ENCODE results near the gene E2F6. TPM values are rescaled to one million over a fixed set of nuclear protein-coding genes. Genes with fewer than 3 reads are reported as not detected.
"Not testable (repeated sequence)": the region's sequence is repeated elsewhere in the genome, so short reads cannot be mapped to it uniquely, and the experiment has no call there.

The E2F6 gene
- total and polyA plus RNA-seq, 2 donors: 8.3 to 11.0 TPM

DNA sequence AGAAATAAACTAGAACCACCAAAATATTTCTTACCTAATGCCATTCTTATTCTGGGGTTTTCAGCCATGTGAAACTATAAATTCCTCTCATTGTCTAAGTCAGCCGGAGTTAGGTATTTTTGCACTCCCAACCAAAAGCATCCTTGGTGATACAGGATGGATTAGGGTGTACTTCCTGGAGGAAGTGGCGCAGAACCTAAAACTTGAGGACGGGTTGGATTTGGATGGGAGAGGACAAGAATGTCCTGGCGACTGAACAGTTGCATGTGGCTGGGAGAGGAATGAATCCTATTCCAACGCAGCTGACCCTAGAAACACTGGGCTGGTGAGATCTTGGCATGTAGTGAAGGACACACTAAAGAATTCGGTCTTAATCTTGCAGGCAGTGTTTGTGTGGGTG is 58.5 kb downstream of the E2F6 start:
- H3K4me1 ChIP-seq (ENCODE audit: control insufficient read depth in 2 of 2, insufficient read depth in 2 of 2, low read length in 2 of 2): no peaks in the 10 kb centered on the region
- no peak overlapping the region for H3K27ac ChIP-seq (ENCODE audit: low read depth in 1 of 2, low read length in 1 of 2)
- 80% methylated on average over 6 of the region's 6 CpGs for WGBS
- H3K36me3 ChIP-seq (ENCODE audit: control insufficient read depth in 2 of 2, insufficient read depth in 2 of 2, low read length in 1 of 2): no peaks in the 10 kb centered on the region
- no peak overlapping the region for H3K4me3 ChIP-seq (ENCODE audit: low read length in 2 of 2)
- DNase-seq (ENCODE audit: low read depth in 6 of 9, low spot score in 9 of 9): no peak
- no peaks in the 10 kb centered on the region for H3K9me3 ChIP-seq (ENCODE audit: control insufficient read depth in 2 of 2, insufficient read depth in 1 of 2, low read length in 1 of 2)
- H3K27me3 ChIP-seq (ENCODE audit: control insufficient read depth in 2 of 2, insufficient read depth in 1 of 2, low read length in 1 of 2): no peaks in the 10 kb centered on the region

- Histone ChIP-seq H3K27ac (ENCODE audit: low read depth in 1 of 2, low read length in 1 of 2) (no peak overlapping the region), H3K9me3 (ENCODE audit: control insufficient read depth in 2 of 2, insufficient read depth in 1 of 2, low read length in 1 of 2) (no peaks in the 10 kb centered on the region), H3K4me1 (ENCODE audit: control insufficient read depth in 2 of 2, insufficient read depth in 2 of 2, low read length in 2 of 2) (no peaks in the 10 kb centered on the region), H3K36me3 (ENCODE audit: control insufficient read depth in 2 of 2, insufficient read depth in 2 of 2, low read length in 1 of 2) (no peaks in the 10 kb centered on the region), H3K27me3 (ENCODE audit: control insufficient read depth in 2 of 2, insufficient read depth in 1 of 2, low read length in 1 of 2) (no peaks in the 10 kb centered on the region), H3K4me3 (ENCODE audit: low read length in 2 of 2) (no peak overlapping the region)
- no peak for DNase-seq (ENCODE audit: low read depth in 6 of 9, low spot score in 9 of 9)
- WGBS: 92% methylated on average over 3 of the region's 3 CpGs
Measured at GRCh38 chr2:11406958-11407381, 59.0 kb downstream of the E2F6 start.

DNA sequence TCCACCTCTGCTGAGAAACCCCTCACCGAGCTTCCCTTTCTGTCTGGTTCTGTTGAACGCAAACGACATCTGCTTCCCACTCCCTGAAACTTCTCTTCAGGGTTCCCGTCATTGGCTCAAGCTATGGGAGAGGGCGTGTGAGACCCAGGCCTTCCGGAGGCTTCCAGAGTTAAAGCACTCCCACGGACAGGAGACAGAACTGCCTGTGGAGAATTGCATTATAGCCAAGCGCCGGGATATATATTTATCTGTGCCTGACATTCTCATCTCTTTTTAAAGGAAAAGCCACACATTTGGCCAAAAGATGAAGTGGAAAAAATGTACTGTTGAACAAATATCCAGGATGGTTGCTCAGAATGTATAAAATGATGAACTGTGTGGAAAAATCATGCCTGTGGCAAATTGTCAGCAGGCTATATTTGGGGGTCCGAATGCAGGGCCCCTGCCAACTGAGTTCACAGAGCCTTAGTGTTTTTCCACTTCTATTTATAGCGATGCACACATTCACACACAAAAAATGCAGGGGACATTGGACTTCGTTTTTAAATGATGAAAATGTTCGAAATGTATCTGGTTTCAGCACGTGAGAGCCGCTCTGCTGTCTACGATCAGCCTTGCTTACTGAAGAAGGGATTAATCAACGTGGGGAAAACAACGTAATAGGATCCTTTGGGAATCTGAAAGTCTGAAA is 59.5 kb downstream of the E2F6 start:
- H3K4me3 ChIP-seq (ENCODE audit: low read length in 2 of 2): no peak overlapping the region
- H3K27me3 ChIP-seq (ENCODE audit: control insufficient read depth in 2 of 2, insufficient read depth in 1 of 2, low read length in 1 of 2): no peaks in the 10 kb centered on the region
- no peaks in the 10 kb centered on the region for H3K9me3 ChIP-seq (ENCODE audit: control insufficient read depth in 2 of 2, insufficient read depth in 1 of 2, low read length in 1 of 2)
- H3K36me3 ChIP-seq (ENCODE audit: control insufficient read depth in 2 of 2, insufficient read depth in 2 of 2, low read length in 1 of 2): no peaks in the 10 kb centered on the region
- no peak overlapping the region for H3K27ac ChIP-seq (ENCODE audit: low read depth in 1 of 2, low read length in 1 of 2)
- 91% methylated on average over 18 of the region's 18 CpGs for WGBS
- H3K4me1 ChIP-seq (ENCODE audit: control insufficient read depth in 2 of 2, insufficient read depth in 2 of 2, low read length in 2 of 2): no peaks in the 10 kb centered on the region
- DNase-seq (ENCODE audit: low read depth in 6 of 9, low spot score in 9 of 9): no peak

DNA sequence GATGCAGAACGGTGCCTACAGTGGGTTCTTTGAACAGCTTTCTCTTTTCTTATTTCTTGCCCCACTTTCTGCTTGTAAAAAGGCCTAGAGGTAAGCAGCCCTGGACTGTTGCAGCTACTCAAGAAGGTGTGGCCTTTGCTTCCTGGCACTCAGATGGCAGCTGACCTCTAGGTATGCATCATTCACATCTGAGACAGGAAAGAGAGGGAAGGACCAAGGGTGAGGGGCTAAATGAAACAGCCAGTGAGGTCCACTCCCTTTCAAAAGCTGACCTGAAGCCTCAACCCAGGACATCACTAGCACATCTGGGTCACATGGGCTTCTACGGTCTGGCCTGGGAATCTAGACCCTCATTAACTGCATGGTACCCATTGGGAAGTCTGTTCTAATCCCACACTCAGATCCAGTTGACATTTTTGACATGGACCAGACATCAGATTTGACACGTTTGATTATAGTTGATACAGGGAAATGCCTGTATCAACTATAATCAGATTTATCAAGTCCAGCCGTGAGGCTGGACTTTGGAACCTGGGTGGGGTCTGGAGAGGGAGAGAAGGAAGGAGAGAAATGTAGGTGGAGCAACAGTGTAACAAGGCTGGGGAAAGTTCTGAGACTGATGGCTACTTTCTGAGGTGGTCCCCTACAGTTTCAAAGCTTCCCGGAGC is 60.2 kb downstream of the E2F6 start:
- Histone ChIP-seq H3K27ac (ENCODE audit: low read depth in 1 of 2, low read length in 1 of 2) (no peak overlapping the region), H3K4me3 (ENCODE audit: low read length in 2 of 2) (no peak overlapping the region), H3K27me3 (ENCODE audit: control insufficient read depth in 2 of 2, insufficient read depth in 1 of 2, low read length in 1 of 2) (no peaks in the 10 kb centered on the region), H3K9me3 (ENCODE audit: control insufficient read depth in 2 of 2, insufficient read depth in 1 of 2, low read length in 1 of 2) (no peaks in the 10 kb centered on the region), H3K4me1 (ENCODE audit: control insufficient read depth in 2 of 2, insufficient read depth in 2 of 2, low read length in 2 of 2) (no peaks in the 10 kb centered on the region), H3K36me3 (ENCODE audit: control insufficient read depth in 2 of 2, insufficient read depth in 2 of 2, low read length in 1 of 2) (no peaks in the 10 kb centered on the region)
- 96% methylated on average over 5 of the region's 5 CpGs for WGBS
- DNase-seq (ENCODE audit: low read depth in 6 of 9, low spot score in 9 of 9): no peak

DNA sequence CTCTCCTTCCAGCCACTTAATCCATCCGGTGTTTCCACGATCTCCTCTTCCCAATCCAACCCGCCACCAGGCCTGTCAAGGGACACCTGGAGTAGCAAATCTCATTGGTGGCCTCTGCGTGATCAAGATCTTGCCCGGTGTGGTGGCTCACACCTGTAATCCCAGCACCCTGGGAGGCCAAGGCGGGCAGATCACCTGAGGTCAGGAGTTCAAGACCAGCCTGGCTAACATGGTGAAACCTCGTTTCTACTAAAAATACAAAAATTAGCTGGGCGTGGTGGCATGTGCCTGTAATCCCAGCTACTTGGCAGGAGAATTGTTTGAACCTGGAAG is 60.9 kb downstream of the E2F6 start:
- not testable (repeated sequence) for H3K27ac ChIP-seq (ENCODE audit: low read depth in 1 of 2, low read length in 1 of 2); H3K9me3 ChIP-seq (ENCODE audit: control insufficient read depth in 2 of 2, insufficient read depth in 1 of 2, low read length in 1 of 2)

DNA sequence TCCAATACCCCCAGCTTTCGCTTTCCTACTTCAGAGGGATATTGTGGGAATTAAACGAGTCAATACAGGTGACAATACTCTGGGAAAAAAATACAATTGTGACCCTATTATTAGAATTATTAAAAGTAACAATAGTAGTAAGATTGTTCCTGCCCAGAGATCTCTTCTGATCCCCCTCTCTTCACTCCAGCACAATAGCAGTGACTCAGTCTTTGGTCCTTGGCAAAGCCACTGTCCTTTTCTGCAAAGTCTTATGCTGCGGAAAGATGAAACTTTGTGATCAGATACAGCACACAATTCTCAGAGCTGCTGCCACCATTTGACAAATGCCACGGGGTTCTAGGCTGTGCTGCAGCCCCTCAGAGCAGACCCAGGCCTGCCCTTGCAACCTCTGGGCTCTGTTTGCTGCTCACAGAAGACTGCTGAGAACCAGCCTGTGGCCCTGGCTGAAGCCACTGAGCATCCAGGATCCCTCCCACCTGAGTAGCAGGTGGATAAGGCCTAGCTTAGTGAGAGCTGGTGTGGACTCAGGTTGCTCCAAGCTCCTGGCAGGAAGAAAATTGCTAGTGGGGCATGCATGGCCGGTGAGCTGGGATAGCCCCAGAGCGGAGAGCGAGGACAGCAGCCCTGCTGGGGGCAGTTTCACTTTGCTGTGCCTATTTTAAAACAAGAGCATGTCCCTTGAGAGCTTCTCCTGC is 61.4 kb downstream of the E2F6 start:
- no peaks in the 10 kb centered on the region for H3K9me3 ChIP-seq (ENCODE audit: control insufficient read depth in 2 of 2, insufficient read depth in 1 of 2, low read length in 1 of 2)
- H3K27ac ChIP-seq (ENCODE audit: low read depth in 1 of 2, low read length in 1 of 2): no peak overlapping the region
- no peaks in the 10 kb centered on the region for H3K4me1 ChIP-seq (ENCODE audit: control insufficient read depth in 2 of 2, insufficient read depth in 2 of 2, low read length in 2 of 2)
- no peaks in the 10 kb centered on the region for H3K27me3 ChIP-seq (ENCODE audit: control insufficient read depth in 2 of 2, insufficient read depth in 1 of 2, low read length in 1 of 2)
- no peak for DNase-seq (ENCODE audit: low read depth in 6 of 9, low spot score in 9 of 9)
- no peaks in the 10 kb centered on the region for H3K36me3 ChIP-seq (ENCODE audit: control insufficient read depth in 2 of 2, insufficient read depth in 2 of 2, low read length in 1 of 2)
- no peak overlapping the region for H3K4me3 ChIP-seq (ENCODE audit: low read length in 2 of 2)
- 88% methylated on average over 7 of the region's 7 CpGs for whole genome bisulfite sequencing

More for the DNA sequence above, 60.9 kb downstream of the E2F6 start:
- H3K4me3 ChIP-seq (ENCODE audit: low read length in 2 of 2); H3K36me3 ChIP-seq (ENCODE audit: control insufficient read depth in 2 of 2, insufficient read depth in 2 of 2, low read length in 1 of 2); H3K27me3 ChIP-seq (ENCODE audit: control insufficient read depth in 2 of 2, insufficient read depth in 1 of 2, low read length in 1 of 2); H3K4me1 ChIP-seq (ENCODE audit: control insufficient read depth in 2 of 2, insufficient read depth in 2 of 2, low read length in 2 of 2); DNase-seq (ENCODE audit: low read depth in 6 of 9, low spot score in 9 of 9): not testable (repeated sequence)
- 95% methylated on average over 8 of the region's 8 CpGs for WGBS

DNA sequence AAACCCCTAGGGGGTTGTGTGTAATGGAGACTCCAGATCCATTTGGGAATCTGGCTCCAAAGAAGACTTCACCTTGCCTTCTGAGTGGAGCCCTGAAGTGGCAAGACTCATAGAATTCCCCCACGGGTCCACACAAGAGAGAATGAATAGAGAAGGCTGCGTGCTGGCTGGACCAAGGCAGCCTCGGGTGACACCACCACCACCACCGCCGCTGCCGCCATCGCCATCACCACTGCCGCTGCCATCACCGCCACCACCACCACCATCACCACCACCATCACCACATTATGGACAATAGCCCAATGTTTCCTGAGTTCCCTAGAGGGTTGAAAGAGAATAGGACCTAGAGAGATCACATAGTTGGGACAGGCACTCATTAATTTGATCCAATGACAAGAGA is 63.5 kb downstream of the E2F6 start:
- Histone ChIP-seq H3K4me1 (ENCODE audit: control insufficient read depth in 2 of 2, insufficient read depth in 2 of 2, low read length in 2 of 2) (no peaks in the 10 kb centered on the region), H3K27ac (ENCODE audit: low read depth in 1 of 2, low read length in 1 of 2) (no peak overlapping the region), H3K9me3 (ENCODE audit: control insufficient read depth in 2 of 2, insufficient read depth in 1 of 2, low read length in 1 of 2) (no peaks in the 10 kb centered on the region), H3K27me3 (ENCODE audit: control insufficient read depth in 2 of 2, insufficient read depth in 1 of 2, low read length in 1 of 2) (no peaks in the 10 kb centered on the region), H3K36me3 (ENCODE audit: control insufficient read depth in 2 of 2, insufficient read depth in 2 of 2, low read length in 1 of 2) (no peaks in the 10 kb centered on the region), H3K4me3 (ENCODE audit: low read length in 2 of 2) (no peak overlapping the region)
- DNase-seq (ENCODE audit: low read depth in 6 of 9, low spot score in 9 of 9): no peak
- 96% methylated on average over 9 of the region's 9 CpGs for WGBS

- 85% methylated on average over 7 of the region's 7 CpGs for WGBS
- H3K4me1 ChIP-seq (ENCODE audit: control insufficient read depth in 2 of 2, insufficient read depth in 2 of 2, low read length in 2 of 2): no peaks in the 10 kb centered on the region
- no peaks in the 10 kb centered on the region for H3K36me3 ChIP-seq (ENCODE audit: control insufficient read depth in 2 of 2, insufficient read depth in 2 of 2, low read length in 1 of 2)
- no peaks in the 10 kb centered on the region for H3K27me3 ChIP-seq (ENCODE audit: control insufficient read depth in 2 of 2, insufficient read depth in 1 of 2, low read length in 1 of 2)
- H3K4me3 ChIP-seq (ENCODE audit: low read length in 2 of 2): no peak overlapping the region
- H3K9me3 ChIP-seq (ENCODE audit: control insufficient read depth in 2 of 2, insufficient read depth in 1 of 2, low read length in 1 of 2): no peaks in the 10 kb centered on the region
- H3K27ac ChIP-seq (ENCODE audit: low read depth in 1 of 2, low read length in 1 of 2): no peak overlapping the region
- no peak for DNase-seq (ENCODE audit: low read depth in 6 of 9, low spot score in 9 of 9)
Measured at GRCh38 chr2:11399438-11399762, 66.6 kb downstream of the E2F6 start.

- WGBS: 94% methylated on average over 16 of the region's 16 CpGs
- no peak for DNase-seq (ENCODE audit: low read depth in 6 of 9, low spot score in 9 of 9)
- Histone ChIP-seq H3K27me3 (ENCODE audit: control insufficient read depth in 2 of 2, insufficient read depth in 1 of 2, low read length in 1 of 2) (no peaks in the 10 kb centered on the region), H3K36me3 (ENCODE audit: control insufficient read depth in 2 of 2, insufficient read depth in 2 of 2, low read length in 1 of 2) (no peaks in the 10 kb centered on the region), H3K4me1 (ENCODE audit: control insufficient read depth in 2 of 2, insufficient read depth in 2 of 2, low read length in 2 of 2) (no peaks in the 10 kb centered on the region), H3K4me3 (ENCODE audit: low read length in 2 of 2) (no peak overlapping the region), H3K9me3 (ENCODE audit: control insufficient read depth in 2 of 2, insufficient read depth in 1 of 2, low read length in 1 of 2) (no peaks in the 10 kb centered on the region), H3K27ac (ENCODE audit: low read depth in 1 of 2, low read length in 1 of 2) (no peak overlapping the region)
Measured at GRCh38 chr2:11398750-11399437, 67.1 kb downstream of the E2F6 start.
